ENCODE measurements around the gene ATG13.
"Not testable (repeated sequence)": the region's sequence is repeated elsewhere in the genome, so short reads cannot be mapped to it uniquely, and the experiment has no call there.

ATG13 gene

GRCh38 chr11:46617134-46617971 is at the start of gene ATG13, which contains the start of gene HARBI1:
ATG13 (plus strand) TSS chr11:46617553; CDS start chr11:46644292, 26,739 bp downstream.
HARBI1 (minus strand) TSS chr11:46617227; CDS start chr11:46616237, 990 bp downstream.
- peak; percentile 91 for DNase-seq (ENCODE audit: low read depth)
- H3K4me3 ChIP-seq (replicated peaks; ENCODE audit: low read depth, low read length), result peak within 1 kb of the TSS; percentile 100
- TF ChIP-seq, protein P1, sequence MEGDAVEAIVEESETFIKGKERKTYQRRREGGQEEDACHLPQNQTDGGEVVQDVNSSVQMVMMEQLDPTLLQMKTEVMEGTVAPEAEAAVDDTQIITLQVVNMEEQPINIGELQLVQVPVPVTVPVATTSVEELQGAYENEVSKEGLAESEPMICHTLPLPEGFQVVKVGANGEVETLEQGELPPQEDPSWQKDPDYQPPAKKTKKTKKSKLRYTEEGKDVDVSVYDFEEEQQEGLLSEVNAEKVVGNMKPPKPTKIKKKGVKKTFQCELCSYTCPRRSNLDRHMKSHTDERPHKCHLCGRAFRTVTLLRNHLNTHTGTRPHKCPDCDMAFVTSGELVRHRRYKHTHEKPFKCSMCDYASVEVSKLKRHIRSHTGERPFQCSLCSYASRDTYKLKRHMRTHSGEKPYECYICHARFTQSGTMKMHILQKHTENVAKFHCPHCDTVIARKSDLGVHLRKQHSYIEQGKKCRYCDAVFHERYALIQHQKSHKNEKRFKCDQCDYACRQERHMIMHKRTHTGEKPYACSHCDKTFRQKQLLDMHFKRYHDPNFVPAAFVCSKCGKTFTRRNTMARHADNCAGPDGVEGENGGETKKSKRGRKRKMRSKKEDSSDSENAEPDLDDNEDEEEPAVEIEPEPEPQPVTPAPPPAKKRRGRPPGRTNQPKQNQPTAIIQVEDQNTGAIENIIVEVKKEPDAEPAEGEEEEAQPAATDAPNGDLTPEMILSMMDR (IDR thresholded peaks at IDR 0.05; ENCODE audit: low read length, missing control alignments), result peak; percentile 88

DNA sequence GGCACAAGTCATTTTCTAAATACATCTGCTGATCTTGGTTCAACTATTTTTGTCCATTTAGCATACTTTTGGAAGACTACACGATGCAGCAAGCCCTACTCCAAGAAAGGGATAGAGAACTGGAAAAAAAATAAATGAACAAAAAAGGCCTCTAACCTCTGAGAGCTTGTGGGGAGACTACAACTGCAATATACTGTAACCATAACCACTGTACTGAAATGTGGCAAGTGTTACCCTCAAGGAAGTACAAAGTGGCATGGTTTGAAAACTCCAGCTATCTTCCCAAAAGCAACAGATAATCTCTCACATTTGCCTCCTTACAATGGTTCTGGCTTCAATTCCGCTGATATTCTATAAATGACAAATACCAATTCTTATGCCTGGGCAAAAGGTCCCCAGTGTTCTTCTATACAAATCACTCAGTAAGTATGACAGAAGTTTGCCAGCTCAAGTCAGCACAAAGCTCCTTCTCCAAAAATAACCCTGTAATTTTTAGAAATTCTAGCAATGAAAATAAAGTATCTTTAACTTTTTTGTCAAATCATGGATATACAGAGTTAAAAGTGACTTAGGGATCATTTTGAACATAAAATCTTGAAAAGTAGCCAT is 46.5 kb upstream of the ATG13 start:
- H3K4me3 ChIP-seq (replicated peaks; ENCODE audit: low read depth, low read length), result no peak overlapping the region
- no peak for DNase-seq (ENCODE audit: low read depth)
- TF ChIP-seq, protein P1 (IDR thresholded peaks at IDR 0.05; ENCODE audit: low read length, missing control alignments), result no peak

- TF ChIP-seq, protein P1 (IDR thresholded peaks at IDR 0.05; ENCODE audit: low read length, missing control alignments), result no peak
- H3K4me3 ChIP-seq (replicated peaks; ENCODE audit: low read depth, low read length), result no peak overlapping the region
- DNase-seq (ENCODE audit: low read depth), result no peak
Measured at GRCh38 chr11:46574656-46575055, 42.7 kb upstream of the ATG13 start.

GRCh38 chr11:46577058-46577457 is 40.3 kb upstream of the ATG13 start:
- TF ChIP-seq, protein P1 (IDR thresholded peaks at IDR 0.05; ENCODE audit: low read length, missing control alignments), result no peak
- H3K4me3 ChIP-seq (replicated peaks; ENCODE audit: low read depth, low read length), result no peak overlapping the region
- no peak for DNase-seq (ENCODE audit: low read depth)

DNA sequence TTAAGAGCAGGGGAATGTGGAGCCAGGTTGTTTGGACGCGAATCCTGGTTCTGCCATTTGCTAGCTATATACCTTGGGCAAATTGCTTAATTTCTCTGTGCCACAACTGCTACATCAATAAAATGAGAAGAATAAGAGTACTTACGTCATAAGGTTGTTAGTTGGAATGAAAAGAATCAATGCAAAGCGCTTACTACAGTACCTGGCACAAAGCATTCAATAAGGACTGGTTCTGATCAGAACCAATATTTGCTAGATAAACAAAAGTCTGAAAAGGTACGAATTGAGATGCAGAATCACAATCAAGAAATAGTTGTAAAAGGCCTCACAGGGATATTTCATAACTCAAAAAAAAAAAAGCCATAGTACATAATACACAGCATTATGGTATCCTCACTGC is 34.8 kb upstream of the ATG13 start:
- no peak overlapping the region for H3K4me3 ChIP-seq (replicated peaks; ENCODE audit: low read depth, low read length)
- no peak for DNase-seq (ENCODE audit: low read depth)
- TF ChIP-seq, protein P1 (IDR thresholded peaks at IDR 0.05; ENCODE audit: low read length, missing control alignments), result no peak

- DNase-seq (ENCODE audit: low read depth); H3K4me3 ChIP-seq (replicated peaks; ENCODE audit: low read depth, low read length): not testable (repeated sequence)
Measured at GRCh38 chr11:46583513-46583912, 33.8 kb upstream of the ATG13 start.

- no peak for DNase-seq (ENCODE audit: low read depth)
- TF ChIP-seq, protein P1 (IDR thresholded peaks at IDR 0.05; ENCODE audit: low read length, missing control alignments), result no peak
- H3K4me3 ChIP-seq (replicated peaks; ENCODE audit: low read depth, low read length), result no peak overlapping the region
Measured at GRCh38 chr11:46588131-46588530, 29.2 kb upstream of the ATG13 start.
